HEK293T (cell line): Measurements from ENCODE around the gene ASTN2.

ENCODE experiments used
- CTCF ChIA-PET: fragments of 350-600 bp; formaldehyde crosslinking; extraction: SDS; loops from one replicate; lab custom pipeline; 2021; ENCODE audit warnings: antibody characterized with exemption, inconsistent platforms; lab: Yijun Ruan, JAX
- POLR2A ChIA-PET: fragments of 350-600 bp; formaldehyde crosslinking; extraction: SDS; loops from one replicate; lab custom pipeline; 2020; ENCODE audit warnings: antibody characterized with exemption, inconsistent platforms; lab: Yijun Ruan, JAX
- DNase-seq: peaks from one replicate; pipeline ENCODE4 v3.0.0; 2012; ENCODE audit warnings: mixed read lengths; ENCODE audit errors: extremely low spot score
- ARNT ChIP-seq: fragments of 450-650 bp; IDR thresholded peaks from 2 replicates; pipeline ENCODE4 v1.6.1; 2017; ENCODE audit warnings: mild to moderate bottlenecking
- BHLHE40 ChIP-seq: fragments of 450-650 bp; IDR thresholded peaks from 2 replicates; pipeline ENCODE4 v1.6.1; 2016; ENCODE audit warnings: mild to moderate bottlenecking, moderate library complexity, borderline replicate concordance
- CTBP1 ChIP-seq: fragments of 450-650 bp; IDR thresholded peaks from 2 replicates; pipeline ENCODE4 v1.6.1; 2016; ENCODE audit warnings: borderline replicate concordance
- ELF4 ChIP-seq: fragments of 450-650 bp; IDR thresholded peaks from 2 replicates; pipeline ENCODE4 v1.6.1; 2017; ENCODE audit warnings: antibody characterized with exemption
- FOXA1 ChIP-seq: fragments of 450-650 bp; IDR thresholded peaks from 2 replicates; pipeline ENCODE4 v1.6.1; 2016; ENCODE audit warnings: mild to moderate bottlenecking
- FOXK2 ChIP-seq: fragments of 450-650 bp; IDR thresholded peaks from 2 replicates; pipeline ENCODE4 v1.6.1; 2016; ENCODE audit warnings: mild to moderate bottlenecking
- FOXM1 ChIP-seq: fragments of 450-650 bp; IDR thresholded peaks from 2 replicates; pipeline ENCODE4 v1.6.1; 2017; ENCODE audit warnings: mild to moderate bottlenecking, borderline replicate concordance
- HDGF ChIP-seq: fragments of 450-650 bp; IDR thresholded peaks from 2 replicates; pipeline ENCODE4 v1.6.1; 2017; ENCODE audit warnings: antibody characterized with exemption, borderline replicate concordance
- L3MBTL2 ChIP-seq: fragments of 450-650 bp; conservative IDR thresholded peaks from 2 replicates; pipeline ENCODE4 v1.6.1; 2016; ENCODE audit warnings: mild to moderate bottlenecking
- LEF1 ChIP-seq: fragments of 450-650 bp; IDR thresholded peaks from 2 replicates; pipeline ENCODE4 v1.6.1; 2017; ENCODE audit warnings: mild to moderate bottlenecking, borderline replicate concordance
- NFRKB ChIP-seq: fragments of 450-650 bp; IDR thresholded peaks from 2 replicates; pipeline ENCODE4 v1.6.1; 2016; ENCODE audit warnings: mild to moderate bottlenecking, moderate library complexity
- PKNOX1 ChIP-seq: fragments of 450-650 bp; IDR thresholded peaks from 2 replicates; pipeline ENCODE4 v1.6.1; 2016
- SP1 ChIP-seq: fragments of 450-650 bp; IDR thresholded peaks from 2 replicates; pipeline ENCODE4 v1.6.1; 2017
- SUZ12 ChIP-seq: fragments of 450-650 bp; IDR thresholded peaks from 2 replicates; pipeline ENCODE4 v1.6.1; 2016; ENCODE audit warnings: mild to moderate bottlenecking
- TARDBP ChIP-seq: fragments of 450-650 bp; IDR thresholded peaks from 2 replicates; pipeline ENCODE4 v1.6.1; 2016
- ZNF384 ChIP-seq: fragments of 450-650 bp; IDR thresholded peaks from 2 replicates; pipeline ENCODE4 v1.6.1; 2016

The ASTN2 gene

GRCh38 chr9:116383936-116384335, 1030.9 kb downstream of the ASTN2 start:
- TF ChIP-seq LEF1 (no peak), SP1 (no peak), BHLHE40 (no peak), L3MBTL2 (no peak), FOXA1 (no peak), ARNT (no peak), FOXM1 (no peak), FOXK2 (no peak), ZNF384 (no peak), TARDBP (no peak)
- POLR2A ChIA-PET, result no interaction called here
- CTCF ChIA-PET, result no interaction called here
- DNase-seq, result no peak

- DNase-seq, result no peak
- TF ChIP-seq BHLHE40, result no peak
- TF ChIP-seq CTBP1, result no peak
- no peak for TF ChIP-seq SP1
- TF ChIP-seq NFRKB, result no peak
- TF ChIP-seq HDGF, result no peak
- CTCF ChIA-PET, result no interaction called here
- POLR2A ChIA-PET, result no interaction called here
Observed at GRCh38 chr9:116383133-116383532, 1031.7 kb downstream of the ASTN2 start.

- TF ChIP-seq PKNOX1, result no peak
- TF ChIP-seq TARDBP, result no peak
- TF ChIP-seq FOXM1, result no peak
- no peak for TF ChIP-seq FOXK2
- TF ChIP-seq BHLHE40, result no peak
- no peak for TF ChIP-seq LEF1
- no peak for TF ChIP-seq ELF4
- TF ChIP-seq SP1, result no peak
- TF ChIP-seq ZNF384, result no peak
- TF ChIP-seq NFRKB, result no peak
- no peak for TF ChIP-seq SUZ12
- ChIA-PET POLR2A (no interaction called here), CTCF (interaction anchor here (0.6 kb wide), 1 partner anchor 47 kb away, joined by 7 read pairs; no protein-coding TSS in a partner anchor)
- DNase-seq, result no peak
Observed at GRCh38 chr9:116382053-116382452, 1032.8 kb downstream of the ASTN2 start.

GRCh38 chr9:116381350-116381749, 1033.5 kb downstream of the ASTN2 start:
- POLR2A ChIA-PET, result no interaction called here
- DNase-seq, result no peak
- TF ChIP-seq L3MBTL2 (no peak), ZNF384 (no peak), ARNT (no peak), FOXM1 (no peak), BHLHE40 (no peak), SUZ12 (no peak)
- CTCF ChIA-PET, result no interaction called here

GRCh38 chr9:116380496-116380995, 1034.3 kb downstream of the ASTN2 start:
- TF ChIP-seq L3MBTL2 (no peak), SUZ12 (no peak), BHLHE40 (no peak), LEF1 (no peak), PKNOX1 (no peak), CTBP1 (no peak), FOXK2 (no peak), SP1 (no peak), HDGF (no peak)
- CTCF ChIA-PET, result no interaction called here
- DNase-seq, result no peak
- POLR2A ChIA-PET, result no interaction called here

GRCh38 chr9:116379821-116380220, 1035.0 kb downstream of the ASTN2 start:
- no peak for DNase-seq
- no peak for TF ChIP-seq PKNOX1
- no peak for TF ChIP-seq FOXK2
- no peak for TF ChIP-seq BHLHE40
- TF ChIP-seq ZNF384, result no peak
- no peak for TF ChIP-seq FOXM1
- CTCF ChIA-PET, result no interaction called here
- POLR2A ChIA-PET, result no interaction called here

GRCh38 chr9:116378873-116379272, 1036.0 kb downstream of the ASTN2 start:
- TF ChIP-seq SUZ12 (no peak), BHLHE40 (no peak), CTBP1 (no peak), L3MBTL2 (no peak), NFRKB (no peak)
- ChIA-PET CTCF (no interaction called here), POLR2A (no interaction called here)
- no peak for DNase-seq

GRCh38 chr9:116377179-116377798, 1037.6 kb downstream of the ASTN2 start:
- DNase-seq, result no peak
- TF ChIP-seq SP1, result no peak
- TF ChIP-seq NFRKB, result no peak
- no peak for TF ChIP-seq L3MBTL2
- TF ChIP-seq HDGF, result no peak
- no peak for TF ChIP-seq FOXK2
- POLR2A ChIA-PET, result no interaction called here
- CTCF ChIA-PET, result no interaction called here
